ENCODE data around the gene DR1. TPM values are rescaled to one million over a fixed set of nuclear protein-coding genes. Genes with fewer than 3 reads are reported as not detected.

The DR1 gene
- total RNA-seq, 1 donor from 2014 or later, result 47.1 TPM

DNA sequence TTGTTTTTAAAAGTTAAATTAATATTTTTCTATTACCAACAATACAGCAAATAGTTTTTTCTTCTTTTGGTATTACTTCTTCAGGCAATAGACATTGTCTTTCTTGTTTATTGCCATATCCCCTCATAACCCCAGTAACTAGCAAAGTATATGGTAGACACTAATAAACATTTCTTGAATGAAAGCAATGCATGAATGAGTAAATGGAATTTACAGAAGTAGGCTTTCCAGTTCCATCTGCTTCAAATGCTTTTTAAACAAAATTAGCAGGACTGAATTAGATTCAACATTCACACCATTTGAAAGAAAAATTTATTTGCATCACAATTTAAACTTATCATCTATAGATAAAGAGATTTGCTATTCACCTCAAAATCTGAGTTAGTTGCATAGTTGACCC, 5.6 kb upstream of the DR1 start:
- Histone ChIP-seq H3K9me3 (no peaks in the 10 kb centered on the region), H3K4me1 (no peaks in the 10 kb centered on the region), H3K27ac (no peak overlapping the region), H3K27me3 (no peaks in the 10 kb centered on the region), H3K4me3 (no peak overlapping the region), H3K36me3 (peaks cover 12% of the 10 kb centered on the region)
- no peak for ATAC-seq
- TF ChIP-seq, protein P1, sequence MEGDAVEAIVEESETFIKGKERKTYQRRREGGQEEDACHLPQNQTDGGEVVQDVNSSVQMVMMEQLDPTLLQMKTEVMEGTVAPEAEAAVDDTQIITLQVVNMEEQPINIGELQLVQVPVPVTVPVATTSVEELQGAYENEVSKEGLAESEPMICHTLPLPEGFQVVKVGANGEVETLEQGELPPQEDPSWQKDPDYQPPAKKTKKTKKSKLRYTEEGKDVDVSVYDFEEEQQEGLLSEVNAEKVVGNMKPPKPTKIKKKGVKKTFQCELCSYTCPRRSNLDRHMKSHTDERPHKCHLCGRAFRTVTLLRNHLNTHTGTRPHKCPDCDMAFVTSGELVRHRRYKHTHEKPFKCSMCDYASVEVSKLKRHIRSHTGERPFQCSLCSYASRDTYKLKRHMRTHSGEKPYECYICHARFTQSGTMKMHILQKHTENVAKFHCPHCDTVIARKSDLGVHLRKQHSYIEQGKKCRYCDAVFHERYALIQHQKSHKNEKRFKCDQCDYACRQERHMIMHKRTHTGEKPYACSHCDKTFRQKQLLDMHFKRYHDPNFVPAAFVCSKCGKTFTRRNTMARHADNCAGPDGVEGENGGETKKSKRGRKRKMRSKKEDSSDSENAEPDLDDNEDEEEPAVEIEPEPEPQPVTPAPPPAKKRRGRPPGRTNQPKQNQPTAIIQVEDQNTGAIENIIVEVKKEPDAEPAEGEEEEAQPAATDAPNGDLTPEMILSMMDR (IDR thresholded peaks at IDR 0.05), result no peak
- intact Hi-C loops (cut with DNase I), result no loop called here
- no peak for DNase-seq

DNA sequence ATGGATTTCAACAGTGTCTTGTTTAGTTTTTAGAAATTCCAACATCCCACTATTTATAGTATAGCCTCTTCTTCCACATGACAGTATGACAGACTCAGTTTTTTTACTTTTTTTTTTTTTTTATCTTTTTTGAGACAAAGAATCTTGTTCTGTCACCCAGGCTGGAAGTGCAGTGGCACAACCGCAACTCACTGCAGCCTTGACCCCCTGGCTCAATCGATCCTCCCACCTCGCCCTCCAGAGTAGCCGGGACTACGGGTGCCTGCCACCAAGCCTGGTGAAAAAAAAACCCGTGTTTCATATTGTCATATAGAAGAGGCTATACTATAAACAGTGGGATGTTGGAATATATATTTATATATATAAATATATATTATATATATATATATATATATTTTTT, 1.2 kb upstream of the DR1 start:
- no peak overlapping the region for H3K4me3 ChIP-seq
- peaks cover 11% of the 10 kb centered on the region for H3K4me1 ChIP-seq
- H3K27ac ChIP-seq, result no peak overlapping the region
- no peaks in the 10 kb centered on the region for H3K36me3 ChIP-seq
- no peaks in the 10 kb centered on the region for H3K27me3 ChIP-seq
- TF ChIP-seq, protein P1 (IDR thresholded peaks at IDR 0.05), result no peak
- H3K9me3 ChIP-seq, result no peaks in the 10 kb centered on the region
- DNase-seq, result no peak
- no peak for ATAC-seq
- intact Hi-C loops (cut with DNase I), result no loop called here

DNA sequence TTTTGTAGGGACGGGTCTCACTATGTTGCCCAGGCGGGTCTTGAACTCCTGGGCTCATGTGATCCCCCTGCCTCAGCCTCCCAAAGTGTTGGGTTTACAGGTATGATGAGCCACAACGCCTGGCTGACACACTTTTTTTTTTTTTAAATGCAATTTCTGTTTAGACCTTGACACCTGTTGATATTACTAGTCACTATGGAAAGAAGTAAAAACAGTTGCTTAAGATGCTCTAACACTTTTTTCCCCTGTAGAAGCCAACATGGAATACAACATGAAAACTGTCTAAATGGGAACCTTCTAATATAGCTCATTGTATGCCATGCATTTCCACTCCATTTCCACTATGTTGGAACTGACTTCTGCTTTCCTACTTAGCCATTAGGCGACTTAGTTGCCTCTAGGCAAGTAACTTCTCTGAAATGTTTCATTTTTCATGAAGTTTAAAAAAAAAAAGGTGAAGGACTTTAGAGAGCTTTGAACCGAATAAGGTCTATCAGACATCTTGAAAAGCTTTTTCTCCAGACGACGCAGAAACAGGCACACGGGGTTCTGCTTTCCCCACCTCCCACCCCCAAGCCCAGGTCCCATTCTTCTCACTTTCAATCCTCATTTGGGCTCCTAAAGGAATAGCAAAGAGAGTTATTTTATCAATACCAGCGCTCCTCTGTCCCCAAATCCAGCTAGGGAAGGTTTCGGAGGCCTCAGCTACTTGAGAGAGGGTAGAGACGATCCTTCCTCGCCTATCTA, 648 bp upstream of the DR1 start:
- intact Hi-C loops (cut with DNase I), result no loop called here
- ATAC-seq, result peak; percentile 2
- Histone ChIP-seq H3K4me3 (peak overlapping the region; percentile 84), H3K9me3 (no peaks in the 10 kb centered on the region), H3K27me3 (no peaks in the 10 kb centered on the region), H3K4me1 (peaks cover 17% of the 10 kb centered on the region), H3K27ac (peak overlapping the region; percentile 99), H3K36me3 (no peaks in the 10 kb centered on the region)
- no peak for DNase-seq
- TF ChIP-seq, protein P1 (IDR thresholded peaks at IDR 0.05), result no peak

- intact Hi-C loops (cut with DNase I), result no loop called here
These were observed 800 bp downstream of the DR1 start for GRCh38 chr1:93346421-93346993.

GRCh38 chr1:93347334-93347899, 1.7 kb downstream of the DR1 start:
- intact Hi-C loops (cut with DNase I), result no loop called here
- TF ChIP-seq, protein P1 (IDR thresholded peaks at IDR 0.05), result no peak
- Histone ChIP-seq H3K36me3 (no peaks in the 10 kb centered on the region), H3K4me1 (peaks cover 33% of the 10 kb centered on the region), H3K27ac (peak overlapping the region; percentile 99), H3K4me3 (peak overlapping the region; percentile 84), H3K27me3 (no peaks in the 10 kb centered on the region), H3K9me3 (no peaks in the 10 kb centered on the region)
- ATAC-seq, result no peak
- no peak for DNase-seq

More at GRCh38 chr1:93346421-93346993, 800 bp downstream of the DR1 start:
- DNase-seq (no peak), ATAC-seq (peak; percentile 5)
- no peaks in the 10 kb centered on the region for H3K36me3 ChIP-seq
- no peaks in the 10 kb centered on the region for H3K9me3 ChIP-seq
- no peaks in the 10 kb centered on the region for H3K27me3 ChIP-seq
- peak overlapping the region; percentile 99 for H3K27ac ChIP-seq
- H3K4me3 ChIP-seq, result peak overlapping the region; percentile 84
- H3K4me1 ChIP-seq, result peaks cover 31% of the 10 kb centered on the region
- TF ChIP-seq, protein P1 (IDR thresholded peaks at IDR 0.05), result no peak
